Measurements from ENCODE around the gene CBR4. TPM values are rescaled to one million over a fixed set of nuclear protein-coding genes. Genes with fewer than 3 reads are reported as not detected.

Gene CBR4
- total and polyA plus RNA-seq, 2 donors (not counting 3 experiments of a cell fraction or from before 2014, with no cell fraction given), result 4.8 to 26.3 TPM

GRCh38 chr4:168981942-168982341 lies 28.1 kb downstream of the CBR4 start:
- TF ChIP-seq MYC (IDR thresholded peaks at IDR 0.05; ENCODE audit: low read depth, low read length) (no peak), EZH2 (IDR thresholded peaks at IDR 0.05; ENCODE audit: borderline replicate concordance, low read depth, low read length, severe bottlenecking) (no peak), POLR2AphosphoS5 (IDR thresholded peaks at IDR 0.05; ENCODE audit: insufficient read depth, low read depth, low read length) (no peak), POLR2A (IDR thresholded peaks at IDR 0.05; ENCODE audit: low read depth, low read length) (no peak), MAX (IDR thresholded peaks at IDR 0.05; ENCODE audit: insufficient read depth, insufficient read length) (no peak), GATA2 (IDR thresholded peaks at IDR 0.05; ENCODE audit: insufficient read depth, insufficient read length, low read depth, low read length) (no peak), FOS (IDR thresholded peaks at IDR 0.05; ENCODE audit: borderline replicate concordance, insufficient read depth, low read length) (no peak), JUN (IDR thresholded peaks at IDR 0.05; ENCODE audit: borderline replicate concordance, insufficient read depth, insufficient read length, low read depth) (no peak)
- TF ChIP-seq, protein P1, sequence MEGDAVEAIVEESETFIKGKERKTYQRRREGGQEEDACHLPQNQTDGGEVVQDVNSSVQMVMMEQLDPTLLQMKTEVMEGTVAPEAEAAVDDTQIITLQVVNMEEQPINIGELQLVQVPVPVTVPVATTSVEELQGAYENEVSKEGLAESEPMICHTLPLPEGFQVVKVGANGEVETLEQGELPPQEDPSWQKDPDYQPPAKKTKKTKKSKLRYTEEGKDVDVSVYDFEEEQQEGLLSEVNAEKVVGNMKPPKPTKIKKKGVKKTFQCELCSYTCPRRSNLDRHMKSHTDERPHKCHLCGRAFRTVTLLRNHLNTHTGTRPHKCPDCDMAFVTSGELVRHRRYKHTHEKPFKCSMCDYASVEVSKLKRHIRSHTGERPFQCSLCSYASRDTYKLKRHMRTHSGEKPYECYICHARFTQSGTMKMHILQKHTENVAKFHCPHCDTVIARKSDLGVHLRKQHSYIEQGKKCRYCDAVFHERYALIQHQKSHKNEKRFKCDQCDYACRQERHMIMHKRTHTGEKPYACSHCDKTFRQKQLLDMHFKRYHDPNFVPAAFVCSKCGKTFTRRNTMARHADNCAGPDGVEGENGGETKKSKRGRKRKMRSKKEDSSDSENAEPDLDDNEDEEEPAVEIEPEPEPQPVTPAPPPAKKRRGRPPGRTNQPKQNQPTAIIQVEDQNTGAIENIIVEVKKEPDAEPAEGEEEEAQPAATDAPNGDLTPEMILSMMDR (IDR thresholded peaks at IDR 0.05; ENCODE audit: extremely low read depth in 1 of 2, insufficient read depth in 1 of 2, low read depth in 1 of 2, low read length in 2 of 2), result no peak
- H3K4me2 ChIP-seq (ENCODE audit: insufficient read depth, low read length), result no peak overlapping the region
- H3K27me3 ChIP-seq (ENCODE audit: control insufficient read depth in 2 of 2, insufficient read depth in 2 of 2, low read length in 2 of 2), result no peaks in the 10 kb centered on the region
- DNase-seq (ENCODE audit: low read depth, low spot score), result no peak
- no TSS peak for BruUV-seq (replicated peaks)
- POLR2A ChIA-PET, result no interaction called here
- no peaks in the 10 kb centered on the region for H3K4me1 ChIP-seq (ENCODE audit: control insufficient read depth, extremely low read depth, insufficient read depth, low read length)
- CTCF ChIA-PET, result interaction anchor here (0.8 to 2.0 kb wide), 2 partner anchors 28 to 36 kb away, joined by 3 to 7 read pairs; partner anchors contain the start of gene CBR4
- no peak overlapping the region for H3K4me3 ChIP-seq (replicated peaks in 1 of 3; ENCODE audit: insufficient read depth in 1 of 3, low read depth in 1 of 3, low read length in 3 of 3)
- dilution Hi-C loops (cut with MboI; ENCODE audit: extremely low pct_ligation_motif_present, low sequenced_read_pairs), result no loop called here
- no peaks in the 10 kb centered on the region for H3K9me3 ChIP-seq (replicated peaks; ENCODE audit: control insufficient read depth, insufficient read depth, low read length)
- no peaks in the 10 kb centered on the region for H3K9me1 ChIP-seq (replicated peaks; ENCODE audit: control insufficient read depth, extremely low read depth, insufficient read depth, low read length)
- H3K9ac ChIP-seq (replicated peaks; ENCODE audit: extremely low read depth, insufficient read depth, low read length), result no peak overlapping the region
- intact Hi-C loops (cut with micrococcal nuclease), result no loop called here
- H3K36me3 ChIP-seq (ENCODE audit: control insufficient read depth in 2 of 2, extremely low read depth in 1 of 2, insufficient read depth in 2 of 2, low read length in 2 of 2), result no peaks in the 10 kb centered on the region
- no peak overlapping the region for H3K27ac ChIP-seq (ENCODE audit: insufficient read depth, low read depth, low read length)
- no peaks in the 10 kb centered on the region for H3K79me2 ChIP-seq (ENCODE audit: control insufficient read depth, insufficient read depth, low read length)
- FAIRE-seq, result no peak
- H4K20me1 ChIP-seq (replicated peaks; ENCODE audit: control insufficient read depth, extremely low read depth, insufficient read depth, low read length), result no peaks in the 10 kb centered on the region
- no peak overlapping the region for H2AFZ ChIP-seq (ENCODE audit: low read depth, low read length)
